H9 (cell line): Measurements from ENCODE around the gene PDZD4. TPM values are rescaled to one million over a fixed set of nuclear protein-coding genes. Genes with fewer than 3 reads are reported as not detected.

Experiments
- DNase-seq: peaks from one replicate; pipeline ENCODE4 v3.0.0-alpha.2; 2017
- H2AFZ ChIP-seq: one replicate; pipeline ENCODE4 v1.6.1; 2013; ENCODE audit warnings: mild to moderate bottlenecking, low read length, control low read depth, moderate library complexity
- H2AK5ac ChIP-seq: 2 replicates; pipeline ENCODE4 v1.6.1; 2013; ENCODE audit warnings: low read length, control low read depth, mixed read lengths; ENCODE audit not compliant: insufficient read length
- H2BK120ac ChIP-seq: one replicate; pipeline ENCODE4 v1.6.1; 2013; ENCODE audit warnings: low read depth, mild to moderate bottlenecking, low read length, control low read depth, inconsistent platforms; ENCODE audit not compliant: poor library complexity, severe bottlenecking
- H2BK12ac ChIP-seq: 2 replicates; pipeline ENCODE4 v1.6.1; 2013; ENCODE audit warnings: low read length, control low read depth, mixed read lengths, low read depth; ENCODE audit not compliant: insufficient read length
- H2BK15ac ChIP-seq: 2 replicates; pipeline ENCODE4 v1.6.1; 2013; ENCODE audit warnings: low read depth, low read length, control low read depth
- H2BK20ac ChIP-seq: one replicate; pipeline ENCODE4 v1.6.1; 2013; ENCODE audit warnings: low read depth, mild to moderate bottlenecking, low read length, control low read depth, inconsistent platforms; ENCODE audit not compliant: poor library complexity, severe bottlenecking
- H2BK5ac ChIP-seq: 2 replicates; pipeline ENCODE4 v1.6.1; 2013; ENCODE audit warnings: low read length, control low read depth, mixed read lengths; ENCODE audit not compliant: insufficient read length
- H3K14ac ChIP-seq: 2 replicates; pipeline ENCODE4 v1.6.1; 2013; ENCODE audit warnings: low read length, control low read depth; ENCODE audit not compliant: insufficient read depth
- H3K18ac ChIP-seq: 2 replicates; pipeline ENCODE4 v1.6.1; 2013; ENCODE audit warnings: low read depth, mild to moderate bottlenecking, mixed read lengths, low read length, control low read depth; ENCODE audit not compliant: insufficient read length
- H3K23ac ChIP-seq: 2 replicates; pipeline ENCODE4 v1.6.1; 2013; ENCODE audit warnings: low read length, control low read depth, mixed read lengths, low read depth; ENCODE audit not compliant: insufficient read length
- H3K23me2 ChIP-seq: 2 replicates; pipeline ENCODE4 v1.6.1; 2013; ENCODE audit warnings: low read depth, mild to moderate bottlenecking, mixed read lengths, low read length, control low read depth; ENCODE audit not compliant: insufficient read length, poor library complexity, severe bottlenecking
- H3K27ac ChIP-seq: 2 replicates; pipeline ENCODE4 v1.5.1; 2013; ENCODE audit warnings: low read length, control low read depth, mixed read lengths, low read depth; ENCODE audit not compliant: insufficient read length
- H3K27me3 ChIP-seq: 2 replicates; pipeline ENCODE4 v1.6.1; 2013; ENCODE audit warnings: low read length, control low read depth, inconsistent platforms; ENCODE audit not compliant: insufficient read depth
- H3K4ac ChIP-seq: 2 replicates; pipeline ENCODE4 v1.6.1; 2013; ENCODE audit warnings: low read depth, mild to moderate bottlenecking, control low read depth, inconsistent platforms, low read length, moderate library complexity
- H3K4me1 ChIP-seq: 2 replicates; pipeline ENCODE4 v1.6.1; 2013; ENCODE audit warnings: low read length, control low read depth, inconsistent platforms; ENCODE audit not compliant: insufficient read depth
- H3K4me2 ChIP-seq: 2 replicates; pipeline ENCODE4 v1.6.1; 2013; ENCODE audit warnings: low read length, control low read depth, mixed read lengths; ENCODE audit not compliant: insufficient read length, insufficient read depth
- H3K56ac ChIP-seq: 2 replicates; pipeline ENCODE4 v1.6.1; 2013; ENCODE audit warnings: low read depth, mild to moderate bottlenecking, mixed read lengths, low read length, control low read depth; ENCODE audit not compliant: insufficient read length
- H3K79me1 ChIP-seq: 2 replicates; pipeline ENCODE4 v1.6.1; 2013; ENCODE audit warnings: low read depth, mild to moderate bottlenecking, moderate library complexity, low read length, control low read depth, inconsistent platforms; ENCODE audit not compliant: insufficient read depth, poor library complexity, severe bottlenecking
- H3K79me2 ChIP-seq: 2 replicates; pipeline ENCODE4 v1.6.1; 2013; ENCODE audit warnings: low read length, control low read depth, inconsistent platforms; ENCODE audit not compliant: insufficient read depth
- H3K9ac ChIP-seq: 2 replicates; pipeline ENCODE4 v1.6.1; 2013; ENCODE audit warnings: low read length, control low read depth, mixed read lengths; ENCODE audit not compliant: insufficient read length; ENCODE audit errors: extremely low read depth
- H3K9me3 ChIP-seq: one replicate; pipeline ENCODE4 v1.6.1; 2013; ENCODE audit warnings: low read depth, low read length, inconsistent platforms; ENCODE audit not compliant: control insufficient read depth
- H3T11ph ChIP-seq: one replicate; pipeline ENCODE4 v1.6.1; 2013; ENCODE audit warnings: mild to moderate bottlenecking, low read length, control low read depth, inconsistent platforms
- H4K20me1 ChIP-seq: one replicate; pipeline ENCODE4 v1.6.1; 2013; ENCODE audit not compliant: control insufficient read depth, insufficient read length, insufficient read depth
- H4K5ac ChIP-seq: 2 replicates; pipeline ENCODE4 v1.6.1; 2013; ENCODE audit warnings: low read depth, mild to moderate bottlenecking, mixed read lengths, low read length, control low read depth; ENCODE audit not compliant: insufficient read length
- H4K8ac ChIP-seq: replicated peaks from 2 replicates; pipeline ENCODE4 v1.6.1; 2013; ENCODE audit warnings: low read length, control low read depth, mixed read lengths, low read depth; ENCODE audit not compliant: insufficient read length
- H4K91ac ChIP-seq: 2 replicates; pipeline ENCODE4 v1.6.1; 2013; ENCODE audit warnings: low read depth, mild to moderate bottlenecking, moderate library complexity, mixed read lengths, low read length, control low read depth; ENCODE audit not compliant: insufficient read length
- H3K27ac Mint-ChIP-seq, 3 experiments: 2 replicates in 2 of 3; 3 replicates in 1 of 3; pipeline ENCODE4 v1.8.0; 2020 to 2021; ENCODE audit warnings: mixed read lengths in 3 of 3, mild to moderate bottlenecking in 1 of 3, moderate library complexity in 1 of 3
- H3K27me3 Mint-ChIP-seq: 2 replicates; pipeline ENCODE4 v1.8.0; 2021; ENCODE audit warnings: low read depth, mild to moderate bottlenecking, moderate library complexity, mixed read lengths
- H3K36me3 Mint-ChIP-seq, 3 experiments: 2 replicates in 2 of 3; 3 replicates in 1 of 3; pipeline ENCODE4 v1.8.0; 2020 to 2021; ENCODE audit warnings: low read depth in 3 of 3, mixed read lengths in 3 of 3; ENCODE audit not compliant: insufficient read depth in 1 of 3
- H3K4me1 Mint-ChIP-seq, 2 experiments: 2 replicates each; pipeline ENCODE4 v1.8.0; 2020; ENCODE audit warnings: mixed read lengths in 2 of 2
- H3K4me3 Mint-ChIP-seq, 2 experiments: 2 replicates in 1 of 2; 3 replicates in 1 of 2; pipeline ENCODE4 v1.8.0; 2020 to 2021; ENCODE audit warnings: mild to moderate bottlenecking in 2 of 2, mixed read lengths in 2 of 2, moderate library complexity in 1 of 2
- H3K9me3 Mint-ChIP-seq, 2 experiments: 2 replicates in 1 of 2; 3 replicates in 1 of 2; pipeline ENCODE4 v1.8.0; 2020; ENCODE audit warnings: mild to moderate bottlenecking in 2 of 2, mixed read lengths in 2 of 2, moderate library complexity in 1 of 2
- WGBS: extraction: QIAGEN DNeasy Blood & Tissue Kit; methylation state at CpG from one replicate; pipeline ENCODE4 v1.1.7; 2013; ENCODE audit warnings: missing lambda C conversion rate, low lambda C conversion rate, mixed read lengths; ENCODE audit not compliant: insufficient read length; ENCODE audit errors: extremely low coverage; 5-methylcytosine and 5-hydroxymethylcytosine counted together
- total RNA-seq: library from RNA; stranded (reverse); gene quantifications from 2 replicates; pipeline ENCODE4 v1.2.1, GENCODE V29; 2021
- TF ChIP-seq, protein P1 (sequence below): fragments of 200-600 bp; sonication (generic); conservative IDR thresholded peaks from 3 replicates; pipeline ENCODE4 v1.8.0; 2021; ENCODE audit warnings: antibody characterized with exemption, mild to moderate bottlenecking

The PDZD4 gene
- total RNA-seq, 1 experiment from 2014 or later, result 110 TPM

DNA sequence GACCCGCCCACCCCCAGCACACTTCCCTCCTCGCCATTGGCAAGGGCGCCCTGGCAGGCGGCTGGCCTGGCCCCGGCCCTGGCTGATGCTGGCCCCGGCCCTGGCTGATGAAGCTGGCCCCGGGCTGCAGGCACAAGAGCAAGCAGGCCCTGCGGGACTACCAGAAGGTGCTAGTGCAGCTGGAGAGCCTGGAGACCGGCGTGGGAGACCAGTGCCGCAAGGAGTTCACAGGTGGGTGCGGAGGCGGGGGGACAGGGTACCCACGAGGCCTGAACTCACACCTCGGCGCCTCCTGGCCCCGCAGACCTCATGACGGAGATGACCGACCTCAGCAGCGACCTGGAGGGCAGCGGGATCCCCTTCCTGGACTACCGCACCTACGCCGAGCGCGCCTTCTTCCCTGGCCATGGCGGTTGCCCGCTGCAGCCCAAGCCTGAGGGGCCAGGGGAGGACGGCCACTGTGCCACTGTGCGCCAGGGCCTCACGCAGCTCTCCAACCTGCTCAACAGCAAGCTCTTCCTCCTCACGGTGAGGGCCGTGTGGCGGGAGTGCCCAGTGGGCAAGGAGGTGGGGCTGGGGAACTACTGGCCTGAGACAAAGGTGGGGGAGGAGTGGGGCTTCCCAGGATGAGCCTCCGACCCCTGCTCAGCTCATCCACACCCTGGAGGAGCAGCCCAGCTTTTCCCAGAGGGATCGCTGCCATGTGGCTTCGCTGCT lies 55.6 kb downstream of the PDZD4 start:
- no CpG with 5 or more reads among the region's 37 CpGs for WGBS
- Mint-ChIP-seq H3K27ac (no peak overlapping the region), H3K27me3 (no peaks in the 10 kb centered on the region; the same call in 1 of the 2 replicates), H3K4me1 (peaks cover 2% of the 10 kb centered on the region in 2 experiments), H3K9me3 (peaks cover 26 to 53% of the 10 kb centered on the region in 2 experiments), H3K4me3 (no peak overlapping the region), H3K36me3 (peaks cover 0 to 2% (median 1%) of the 10 kb centered on the region in 3 experiments; a peak in 3 of 7 replicates)
- Histone ChIP-seq H3K4me1 (no peaks in the 10 kb centered on the region), H2BK20ac (no peak overlapping the region), H4K20me1 (no peaks in the 10 kb centered on the region), H2BK15ac (no peak overlapping the region), H3K14ac (no peak overlapping the region), H3K4ac (no peak overlapping the region), H2BK120ac (no peak overlapping the region), H3T11ph (no peak overlapping the region), H3K9me3 (no peaks in the 10 kb centered on the region), H3K4me2 (no peak overlapping the region), H2BK5ac (no peak overlapping the region), H3K18ac (no peak overlapping the region), H3K23me2 (no peaks in the 10 kb centered on the region), H3K79me1 (no peaks in the 10 kb centered on the region), H3K27ac (no peak overlapping the region), H3K9ac (no peak overlapping the region), H4K8ac (no peak overlapping the region), H3K56ac (no peak overlapping the region), H2AK5ac (no peak overlapping the region), H2AFZ (no peak overlapping the region), H2BK12ac (no peak overlapping the region), H3K27me3 (no peaks in the 10 kb centered on the region), H4K91ac (no peak overlapping the region), H3K79me2 (no peaks in the 10 kb centered on the region), H3K23ac (no peak overlapping the region), H4K5ac (no peak overlapping the region)
- TF ChIP-seq, protein P1, sequence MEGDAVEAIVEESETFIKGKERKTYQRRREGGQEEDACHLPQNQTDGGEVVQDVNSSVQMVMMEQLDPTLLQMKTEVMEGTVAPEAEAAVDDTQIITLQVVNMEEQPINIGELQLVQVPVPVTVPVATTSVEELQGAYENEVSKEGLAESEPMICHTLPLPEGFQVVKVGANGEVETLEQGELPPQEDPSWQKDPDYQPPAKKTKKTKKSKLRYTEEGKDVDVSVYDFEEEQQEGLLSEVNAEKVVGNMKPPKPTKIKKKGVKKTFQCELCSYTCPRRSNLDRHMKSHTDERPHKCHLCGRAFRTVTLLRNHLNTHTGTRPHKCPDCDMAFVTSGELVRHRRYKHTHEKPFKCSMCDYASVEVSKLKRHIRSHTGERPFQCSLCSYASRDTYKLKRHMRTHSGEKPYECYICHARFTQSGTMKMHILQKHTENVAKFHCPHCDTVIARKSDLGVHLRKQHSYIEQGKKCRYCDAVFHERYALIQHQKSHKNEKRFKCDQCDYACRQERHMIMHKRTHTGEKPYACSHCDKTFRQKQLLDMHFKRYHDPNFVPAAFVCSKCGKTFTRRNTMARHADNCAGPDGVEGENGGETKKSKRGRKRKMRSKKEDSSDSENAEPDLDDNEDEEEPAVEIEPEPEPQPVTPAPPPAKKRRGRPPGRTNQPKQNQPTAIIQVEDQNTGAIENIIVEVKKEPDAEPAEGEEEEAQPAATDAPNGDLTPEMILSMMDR, result no peak
- no peak for DNase-seq
